HCT116 (cell line): ENCODE results near the gene DTNBP1. TPM values are rescaled to one million over a fixed set of nuclear protein-coding genes. Genes with fewer than 3 reads are reported as not detected.

Experiments used
- ATAC-seq: fragments of 200-7000 bp; cut with Tn5 transposase; 2 replicates; pipeline ENCODE4 v1.9.1; 2020; ENCODE audit warnings: mild to moderate bottlenecking, moderate library complexity
- BruUV-seq: library from RNA; stranded (reverse); fragments of 400-500 nt; replicated peaks from 2 replicates; lab custom pipeline; 2021; lab: Mats Ljungman, UMichigan
- CTCF ChIA-PET: fragments of 300-600 bp; sonication (Branson Sonifier 250); formaldehyde crosslinking; loops from one replicate; lab custom pipeline; 2021; ENCODE audit warnings: antibody characterized with exemption; lab: Charles Lee
- POLR2A ChIA-PET: fragments of 300-600, 350-600 bp; sonication (Branson Sonifier 250); formaldehyde crosslinking; loops from one replicate; lab custom pipeline; 2021; ENCODE audit warnings: antibody characterized with exemption; lab: Charles Lee
- RAD21 ChIA-PET, 2 experiments: fragments of 300-600 bp; sonication (Branson Sonifier 250); formaldehyde crosslinking; loops; one replicate each; lab custom pipeline; 2023; ENCODE audit warnings: low total read pairs in 2 of 2; ENCODE audit not compliant: uncharacterized antibody in 2 of 2, unreplicated experiment in 2 of 2, low non-redundant PET in 1 of 2; lab: Charles Lee
- DNase-seq: peaks from one replicate; pipeline ENCODE4 v3.0.0-alpha.2; 2010; ENCODE audit warnings: low read depth, low spot score
- H2AFZ ChIP-seq: fragments of 200-600 bp; shearing (Covaris generic), sonication (generic); 2 replicates; pipeline ENCODE4 v1.6.1; 2017; ENCODE audit warnings: low read depth, mixed run types, mixed read lengths, antibody characterized with exemption, low read length; ENCODE audit not compliant: poor library complexity, severe bottlenecking
- H3K27ac ChIP-seq: 2 replicates; pipeline ENCODE4 v1.5.1; 2012; ENCODE audit warnings: low read depth, low read length
- H3K27me3 ChIP-seq: fragments of 200-600 bp; sonication (generic); 2 replicates; pipeline ENCODE4 v1.6.1; 2016; ENCODE audit warnings: mixed run types, low read length, mixed read lengths; ENCODE audit not compliant: insufficient read depth
- H3K36me3 ChIP-seq, 2 experiments: fragments of 200-500 bp in 1 of 2; fragments of 200-600 bp in 1 of 2; sonication (Bioruptor generic) in 1 of 2; sonication (generic) in 1 of 2; 2 replicates each; pipeline versions ENCODE4 v1.5.1 to v1.6.1; 2014 to 2016; ENCODE audit warnings: low read length in 2 of 2, inconsistent platforms in 1 of 2, mixed read lengths in 1 of 2, mixed run types in 1 of 2; ENCODE audit not compliant: insufficient read depth in 2 of 2, control insufficient read depth in 1 of 2
- H3K4me1 ChIP-seq, 2 experiments: fragments of 200-600 bp in 1 of 2; sonication (generic) in 1 of 2; 2 replicates each; pipeline versions ENCODE4 v1.5.1 to v1.6.1; 2012 to 2017; ENCODE audit warnings: low read length in 2 of 2, inconsistent platforms in 1 of 2, mild to moderate bottlenecking in 1 of 2, mixed read lengths in 1 of 2, mixed run types in 1 of 2, moderate library complexity in 1 of 2; ENCODE audit not compliant: insufficient read depth in 2 of 2, control insufficient read depth in 1 of 2
- H3K4me2 ChIP-seq: fragments of 200-600 bp; sonication (generic); 2 replicates; pipeline ENCODE4 v1.6.1; 2017; ENCODE audit warnings: mixed run types, low read length, mixed read lengths
- H3K4me3 ChIP-seq, 2 experiments: fragments of 200-600 bp in 1 of 2; sonication (generic) in 1 of 2; replicated peaks in 1 of 2; 2 replicates each; pipeline ENCODE4 v1.5.1; 2011 to 2016; ENCODE audit warnings: low read length in 2 of 2, control low read depth in 1 of 2, low read depth in 1 of 2, mild to moderate bottlenecking in 1 of 2, mixed read lengths in 1 of 2, mixed run types in 1 of 2
- H3K79me2 ChIP-seq: fragments of 200-600 bp; sonication (generic); 2 replicates; pipeline ENCODE4 v1.6.1; 2017; ENCODE audit warnings: mild to moderate bottlenecking, mixed run types, low read length, moderate library complexity, mixed read lengths; ENCODE audit not compliant: insufficient read depth
- H3K9ac ChIP-seq: fragments of 200-600 bp; sonication (generic); 2 replicates; pipeline ENCODE4 v1.6.1; 2016; ENCODE audit warnings: low read length, mixed read lengths
- H3K9me2 ChIP-seq: fragments of 200-600 bp; sonication (generic), shearing (Covaris generic); 2 replicates; pipeline ENCODE4 v1.6.1; 2017; ENCODE audit warnings: mixed run types, mild to moderate bottlenecking, moderate library complexity; ENCODE audit not compliant: insufficient read depth
- H3K9me3 ChIP-seq, 2 experiments: fragments of 200-500 bp in 1 of 2; fragments of 200-600 bp in 1 of 2; sonication (Bioruptor generic) in 1 of 2; sonication (generic) in 1 of 2; 2 replicates each; pipeline ENCODE4 v1.6.1; 2014 to 2017; ENCODE audit warnings: low read length in 2 of 2, mixed read lengths in 2 of 2, inconsistent platforms in 1 of 2, low read depth in 1 of 2, mild to moderate bottlenecking in 1 of 2, mixed run types in 1 of 2, moderate library complexity in 1 of 2; ENCODE audit not compliant: control insufficient read depth in 1 of 2, insufficient read depth in 1 of 2
- H4K20me1 ChIP-seq: fragments of 200-600 bp; sonication (generic), shearing (Covaris generic); 2 replicates; pipeline ENCODE4 v1.6.1; 2017; ENCODE audit warnings: mixed run types, mild to moderate bottlenecking, moderate library complexity; ENCODE audit not compliant: insufficient read depth
- CBX3 ChIP-seq: IDR thresholded peaks from 2 replicates; pipeline ENCODE4 v1.6.1; 2012; ENCODE audit warnings: low read depth
- CEBPB ChIP-seq: IDR thresholded peaks from 2 replicates; pipeline ENCODE4 v1.6.1; 2012; ENCODE audit warnings: low read depth
- ELF1 ChIP-seq: IDR thresholded peaks from 2 replicates; pipeline ENCODE4 v1.6.1; 2012; ENCODE audit warnings: low read depth, borderline replicate concordance
- FOSL1 ChIP-seq: IDR thresholded peaks from 2 replicates; pipeline ENCODE4 v1.6.1; 2012; ENCODE audit warnings: low read depth
- JUND ChIP-seq: IDR thresholded peaks from 2 replicates; pipeline ENCODE4 v1.6.1; 2012
- SIN3A ChIP-seq: IDR thresholded peaks from 2 replicates; pipeline ENCODE4 v1.6.1; 2012; ENCODE audit warnings: low read depth
- TCF7L2 ChIP-seq: IDR thresholded peaks from 2 replicates; pipeline ENCODE4 v1.7.0; 2011; ENCODE audit warnings: borderline replicate concordance, inconsistent platforms; ENCODE audit not compliant: insufficient read depth, insufficient read length; ENCODE audit errors: extremely low read depth
- ZNF274 ChIP-seq: fragments of 200-500 bp; sonication (Bioruptor generic); IDR thresholded peaks from 2 replicates; pipeline ENCODE4 v1.6.1; 2014; ENCODE audit warnings: mild to moderate bottlenecking, low read depth, low read length, inconsistent platforms
- intact Hi-C: fragments of 100-400 bp; cut with micrococcal nuclease; formaldehyde crosslinking; loops from 2 replicates; pipeline ENCODE4 v1.10.0; 2022
- total RNA-seq: library from RNA; stranded (reverse); gene quantifications from one replicate; pipeline ENCODE4 v1.2.1, GENCODE V29; 2021; ENCODE audit not compliant: unreplicated experiment

Gene DTNBP1
- total RNA-seq, 1 experiment from 2014 or later, result 16.7 TPM

DNA sequence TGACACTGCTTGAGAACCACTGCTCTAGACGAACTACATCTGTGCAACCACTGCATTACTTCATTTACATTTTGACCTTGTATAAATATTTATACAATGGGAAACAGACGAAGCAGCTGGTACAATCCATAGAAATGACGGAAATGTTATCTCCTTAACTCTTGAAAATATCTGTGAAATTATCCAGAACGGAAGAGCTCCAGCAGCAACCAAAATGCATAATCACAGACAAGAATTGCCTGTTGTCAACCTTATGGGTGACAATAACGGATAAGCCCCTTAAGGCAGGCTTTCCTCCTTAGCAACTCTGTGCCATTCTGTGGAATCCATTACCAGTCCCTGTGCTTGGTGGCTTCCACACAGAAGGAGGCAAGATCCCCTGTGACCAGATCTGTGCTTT lies 115.4 kb downstream of the DTNBP1 start:
- Histone ChIP-seq H3K79me2 (no peaks in the 10 kb centered on the region), H3K36me3 (no peaks in the 10 kb centered on the region)
- TF ChIP-seq TCF7L2 (no peak), CEBPB (no peak), ZNF274 (no peak), ELF1 (no peak), CBX3 (no peak)
- TF ChIP-seq, all 23 proteins: peak for 0
- no peaks in the 10 kb centered on the region for H3K27me3 ChIP-seq
- no peak overlapping the region for H3K4me2 ChIP-seq
- no peaks in the 10 kb centered on the region for H4K20me1 ChIP-seq
- H3K4me3 ChIP-seq, result no peak overlapping the region
- intact Hi-C loops, result no loop called here
- no peaks in the 10 kb centered on the region for H3K9me3 ChIP-seq
- BruUV-seq, result no TSS peak
- DNase-seq, result no peak
- no peak for ATAC-seq
- no peak overlapping the region for H3K9ac ChIP-seq
- H3K27ac ChIP-seq, result no peak overlapping the region
- no peak overlapping the region for H2AFZ ChIP-seq
- peaks cover 0 to 12% of the 10 kb centered on the region in 2 experiments; a peak in 3 of 4 replicates for H3K4me1 ChIP-seq
- POLR2A ChIA-PET, result no interaction called here
- CTCF ChIA-PET, result no interaction called here
- H3K9me2 ChIP-seq, result no peaks in the 10 kb centered on the region
- RAD21 ChIA-PET, result no interaction called here

DNA sequence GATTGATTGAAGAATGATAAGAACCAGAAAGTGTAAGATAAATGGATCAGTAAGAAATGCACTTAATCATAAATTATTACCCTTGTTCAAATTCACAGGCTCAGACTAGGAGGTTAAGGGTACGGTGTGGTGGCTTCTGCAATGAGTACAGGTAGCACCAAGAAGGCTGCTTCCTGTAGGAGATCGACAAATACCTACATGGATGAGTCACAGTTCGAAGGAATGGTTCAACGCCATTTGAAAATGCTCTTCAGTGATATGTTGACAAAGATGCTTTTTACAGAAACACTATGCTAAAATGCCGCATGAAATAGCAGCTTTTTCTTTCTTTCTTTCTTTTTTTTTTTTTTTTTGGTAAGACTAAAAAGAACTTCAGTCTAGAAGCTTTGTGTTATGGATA lies 116.2 kb downstream of the DTNBP1 start:
- Histone ChIP-seq H3K27ac (no peak overlapping the region), H3K27me3 (no peaks in the 10 kb centered on the region), H4K20me1 (no peaks in the 10 kb centered on the region), H3K9me2 (no peaks in the 10 kb centered on the region), H3K9ac (no peak overlapping the region), H2AFZ (no peak overlapping the region), H3K9me3 (no peaks in the 10 kb centered on the region), H3K4me3 (no peak overlapping the region), H3K79me2 (no peaks in the 10 kb centered on the region), H3K4me2 (peak overlapping the region; percentile 54)
- no TSS peak for BruUV-seq
- DNase-seq (no peak), ATAC-seq (no peak)
- ChIA-PET RAD21 (no interaction called here), CTCF (no interaction called here)
- TF ChIP-seq JUND (0 out of 2 replicates have a peak, but pooled peaks have one; percentile 17), FOSL1 (0 out of 2 replicates have a peak, but pooled peaks have one; percentile 12), SIN3A (no peak)
- TF ChIP-seq, all 23 proteins: peak for 2
- Histone ChIP-seq H3K4me1 (peaks cover 0 to 12% of the 10 kb centered on the region in 2 experiments; a peak in 3 of 4 replicates), H3K36me3 (no peaks in the 10 kb centered on the region)
- intact Hi-C loops, result no loop called here
- POLR2A ChIA-PET, result no interaction called here
